ENCODE measurements around the gene RAD18.
A peak's percentile ranks its signal among the peaks of the same experiment; 100 is the strongest.

RAD18 gene

DNA sequence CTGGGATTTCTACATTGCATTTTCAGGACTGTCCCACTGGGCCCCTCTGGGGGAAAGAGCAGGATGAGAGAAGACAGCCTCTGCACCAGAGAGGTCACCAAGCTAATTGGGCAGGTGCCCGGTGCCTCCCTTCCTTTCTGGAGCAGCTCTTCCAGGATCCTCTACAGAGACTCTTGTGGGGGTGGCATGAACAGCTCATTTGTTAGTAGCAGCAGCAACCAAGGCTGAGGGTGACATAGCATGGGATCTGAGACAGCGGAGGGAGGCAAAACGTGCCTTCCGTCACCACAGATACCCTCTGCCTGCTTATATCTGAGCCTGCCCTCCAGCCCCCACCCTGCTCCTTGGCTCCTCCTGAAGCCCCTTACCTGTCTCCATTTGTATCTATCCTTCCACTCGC is 110.8 kb downstream of the RAD18 start:
- peak overlapping the region; percentile 11 for H2BK120ac ChIP-seq (ENCODE audit: low read depth, low read length)
- no peaks in the 10 kb centered on the region for H3K9me3 ChIP-seq (ENCODE audit: control insufficient read depth, low read length)
- peak overlapping the region; percentile 49 for H2BK15ac ChIP-seq (ENCODE audit: low read depth, poor library complexity, severe bottlenecking)
- peaks cover 0 to 9% of the 10 kb centered on the region in 2 experiments for H3K36me3 ChIP-seq (ENCODE audit: control insufficient read depth in 1 of 2, insufficient read depth in 2 of 2, low read depth in 1 of 2, low read length in 2 of 2)
- peak overlapping the region; percentile 7 to 41 for H3K18ac ChIP-seq (ENCODE audit: low read depth in 1 of 2, low read length in 2 of 2)
- H3K27ac ChIP-seq (ENCODE audit: low read length, poor library complexity, severe bottlenecking) = peak overlapping the region; percentile 6
- H4K91ac ChIP-seq (ENCODE audit: low read length) = peak overlapping the region; percentile 90
- 94% methylated on average over 4 of the region's 5 CpGs for WGBS
- no peak overlapping the region for H3K4me3 ChIP-seq (ENCODE audit: insufficient read depth in 1 of 2, low read depth in 1 of 2, low read length in 2 of 2)
- peak overlapping the region; percentile 46 for H2BK5ac ChIP-seq (ENCODE audit: low read depth, low read length, poor library complexity, severe bottlenecking)
- H2AFZ ChIP-seq (ENCODE audit: low read depth, low read length) = no peak overlapping the region
- no peak overlapping the region for H3K9ac ChIP-seq (ENCODE audit: low read length)
- no peak for DNase-seq
- no peak overlapping the region for H3K4me2 ChIP-seq (ENCODE audit: low read length, poor library complexity, severe bottlenecking)
- no peaks in the 10 kb centered on the region for H3K27me3 ChIP-seq (ENCODE audit: control insufficient read depth in 1 of 2, insufficient read depth in 1 of 2, low read length in 2 of 2)
- H3K23ac ChIP-seq (ENCODE audit: low read length in 2 of 2) = no peak overlapping the region
- H3K4me1 ChIP-seq (ENCODE audit: control insufficient read depth, insufficient read depth, low read depth, low read length) = peaks cover 28% of the 10 kb centered on the region
- peak overlapping the region; percentile 75 to 89 for H2BK12ac ChIP-seq (ENCODE audit: low read length in 2 of 2)
- H3K79me1 ChIP-seq (replicated peaks; ENCODE audit: low read length, poor library complexity, severe bottlenecking) = no peaks in the 10 kb centered on the region
- peak overlapping the region; percentile 99 for H2AK5ac ChIP-seq (ENCODE audit: low read length, severe bottlenecking)
- H3K4ac ChIP-seq (ENCODE audit: low read depth in 1 of 2, low read length in 2 of 2) = peak overlapping the region; percentile 2 to 34
- H3K14ac ChIP-seq (ENCODE audit: low read length in 2 of 2) = no peak overlapping the region
- H4K8ac ChIP-seq (ENCODE audit: low read length) = peak overlapping the region; percentile 67

DNA sequence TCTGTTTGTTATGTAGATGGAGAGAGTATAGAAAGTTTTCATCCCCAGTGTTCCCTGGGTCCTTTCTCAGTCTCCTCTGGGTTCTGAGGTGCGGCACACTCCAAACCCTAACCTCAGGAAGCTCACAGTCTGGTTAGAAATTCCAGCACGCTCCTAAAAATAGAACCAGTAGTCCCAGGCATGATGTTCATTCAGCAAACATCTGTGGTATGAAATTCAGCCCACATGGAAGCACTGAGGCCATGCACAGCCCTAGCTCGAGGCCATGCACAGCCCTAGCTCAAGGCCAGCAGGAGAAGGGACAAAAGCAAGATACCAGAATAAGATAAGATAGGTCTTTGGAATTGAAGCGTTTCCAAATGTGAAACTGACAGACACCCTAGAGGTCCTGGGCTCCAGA is 111.6 kb downstream of the RAD18 start:
- Histone ChIP-seq H2BK5ac (ENCODE audit: low read depth, low read length, poor library complexity, severe bottlenecking) (no peak overlapping the region), H2AK5ac (ENCODE audit: low read length, severe bottlenecking) (peak overlapping the region; percentile 99), H3K4ac (ENCODE audit: low read depth in 1 of 2, low read length in 2 of 2) (peak overlapping the region in 1 of 2 experiments; percentile 32), H3K79me1 (replicated peaks; ENCODE audit: low read length, poor library complexity, severe bottlenecking) (no peaks in the 10 kb centered on the region), H2BK15ac (ENCODE audit: low read depth, poor library complexity, severe bottlenecking) (no peak overlapping the region), H3K23ac (ENCODE audit: low read length in 2 of 2) (no peak overlapping the region), H3K36me3 (ENCODE audit: control insufficient read depth in 1 of 2, insufficient read depth in 2 of 2, low read depth in 1 of 2, low read length in 2 of 2) (peaks cover 0 to 9% of the 10 kb centered on the region in 2 experiments), H3K9me3 (ENCODE audit: control insufficient read depth, low read length) (no peaks in the 10 kb centered on the region), H3K4me2 (ENCODE audit: low read length, poor library complexity, severe bottlenecking) (no peak overlapping the region), H2BK120ac (ENCODE audit: low read depth, low read length) (no peak overlapping the region), H3K14ac (ENCODE audit: low read length in 2 of 2) (no peak overlapping the region), H2AFZ (ENCODE audit: low read depth, low read length) (no peak overlapping the region), H3K4me3 (ENCODE audit: insufficient read depth in 1 of 2, low read depth in 1 of 2, low read length in 2 of 2) (no peak overlapping the region), H4K8ac (ENCODE audit: low read length) (no peak overlapping the region), H3K9ac (ENCODE audit: low read length) (no peak overlapping the region), H3K18ac (ENCODE audit: low read depth in 1 of 2, low read length in 2 of 2) (peak overlapping the region in 1 of 2 experiments; percentile 41), H2BK12ac (ENCODE audit: low read length in 2 of 2) (peak overlapping the region in 1 of 2 experiments; percentile 15), H3K4me1 (ENCODE audit: control insufficient read depth, insufficient read depth, low read depth, low read length) (peaks cover 28% of the 10 kb centered on the region), H3K27me3 (ENCODE audit: control insufficient read depth in 1 of 2, insufficient read depth in 1 of 2, low read length in 2 of 2) (no peaks in the 10 kb centered on the region), H4K91ac (ENCODE audit: low read length) (no peak overlapping the region), H3K27ac (ENCODE audit: low read length, poor library complexity, severe bottlenecking) (peak overlapping the region; percentile 79)
- 1% methylated on average over 3 of the region's 4 CpGs for WGBS
- peak; percentile 92 for DNase-seq

DNA sequence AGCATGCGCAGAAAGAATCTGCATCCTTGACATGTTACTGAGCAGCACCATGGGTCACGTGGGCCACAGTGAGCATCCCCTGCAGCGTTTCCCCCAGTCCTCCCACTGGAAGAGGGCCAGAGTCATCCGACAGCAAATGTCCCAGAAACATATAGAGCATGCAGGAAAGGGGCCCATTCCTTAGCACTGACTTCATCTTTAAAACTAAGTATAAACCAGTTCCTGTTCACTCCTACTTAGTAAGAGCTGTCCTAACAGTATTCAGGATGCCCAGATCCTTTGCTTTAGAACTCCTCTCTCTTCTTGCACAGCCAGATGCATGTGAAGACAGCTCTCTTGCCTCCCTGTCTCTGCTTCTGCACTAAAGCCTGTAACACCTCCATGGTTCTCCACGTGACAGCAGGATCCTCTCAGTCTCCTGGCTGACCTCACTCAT is 114.6 kb downstream of the RAD18 start:
- Histone ChIP-seq H2BK5ac (ENCODE audit: low read depth, low read length, poor library complexity, severe bottlenecking) (peak overlapping the region; percentile 75), H3K14ac (ENCODE audit: low read length in 2 of 2) (no peak overlapping the region), H3K9me3 (ENCODE audit: control insufficient read depth, low read length) (no peaks in the 10 kb centered on the region), H3K4ac (ENCODE audit: low read depth in 1 of 2, low read length in 2 of 2) (no peak overlapping the region), H4K91ac (ENCODE audit: low read length) (peak overlapping the region; percentile 31), H3K36me3 (ENCODE audit: control insufficient read depth in 1 of 2, insufficient read depth in 2 of 2, low read depth in 1 of 2, low read length in 2 of 2) (no peaks in the 10 kb centered on the region), H3K27me3 (ENCODE audit: control insufficient read depth in 1 of 2, insufficient read depth in 1 of 2, low read length in 2 of 2) (no peaks in the 10 kb centered on the region), H3K23ac (ENCODE audit: low read length in 2 of 2) (no peak overlapping the region), H2BK15ac (ENCODE audit: low read depth, poor library complexity, severe bottlenecking) (no peak overlapping the region), H2AFZ (ENCODE audit: low read depth, low read length) (no peak overlapping the region), H3K4me3 (ENCODE audit: insufficient read depth in 1 of 2, low read depth in 1 of 2, low read length in 2 of 2) (no peak overlapping the region), H3K79me1 (replicated peaks; ENCODE audit: low read length, poor library complexity, severe bottlenecking) (peaks cover 2% of the 10 kb centered on the region), H2BK120ac (ENCODE audit: low read depth, low read length) (peak overlapping the region; percentile 61), H3K4me2 (ENCODE audit: low read length, poor library complexity, severe bottlenecking) (no peak overlapping the region), H4K8ac (ENCODE audit: low read length) (peak overlapping the region; percentile 87), H2BK12ac (ENCODE audit: low read length in 2 of 2) (peak overlapping the region in 1 of 2 experiments; percentile 28), H3K9ac (ENCODE audit: low read length) (no peak overlapping the region), H3K27ac (ENCODE audit: low read length, poor library complexity, severe bottlenecking) (peak overlapping the region; percentile 96), H3K4me1 (ENCODE audit: control insufficient read depth, insufficient read depth, low read depth, low read length) (peaks cover 26% of the 10 kb centered on the region), H3K18ac (ENCODE audit: low read depth in 1 of 2, low read length in 2 of 2) (peak overlapping the region in 1 of 2 experiments; percentile 52), H2AK5ac (ENCODE audit: low read length, severe bottlenecking) (peak overlapping the region; percentile 75)
- peak; percentile 85 for DNase-seq
- 12% methylated on average over 5 of the region's 5 CpGs for WGBS

DNA sequence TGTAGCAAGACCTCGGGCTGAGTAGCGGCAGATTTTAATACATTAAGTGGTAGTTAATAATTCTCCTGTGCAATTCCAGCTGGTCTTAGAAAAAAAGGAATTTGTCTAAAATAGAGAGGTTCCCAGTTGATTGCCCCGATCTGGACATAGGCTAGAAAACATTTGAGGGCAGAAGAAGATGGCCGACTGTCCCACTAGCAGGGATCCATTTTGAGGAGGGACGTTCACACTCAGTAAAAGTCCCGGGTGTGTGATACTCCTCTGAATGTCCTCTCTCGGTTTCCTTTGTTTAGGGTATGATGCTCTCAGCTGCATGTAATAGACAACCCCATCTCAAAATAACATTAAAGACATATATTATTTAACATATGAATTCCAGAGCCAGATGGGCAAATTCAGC is 116.0 kb downstream of the RAD18 start:
- H2BK15ac ChIP-seq (ENCODE audit: low read depth, poor library complexity, severe bottlenecking) = peak overlapping the region; percentile 64
- peak overlapping the region; percentile 88 for H2AK5ac ChIP-seq (ENCODE audit: low read length, severe bottlenecking)
- no peak overlapping the region for H2BK5ac ChIP-seq (ENCODE audit: low read depth, low read length, poor library complexity, severe bottlenecking)
- no peak overlapping the region for H4K91ac ChIP-seq (ENCODE audit: low read length)
- H3K18ac ChIP-seq (ENCODE audit: low read depth in 1 of 2, low read length in 2 of 2) = no peak overlapping the region
- H3K27ac ChIP-seq (ENCODE audit: low read length, poor library complexity, severe bottlenecking) = peak overlapping the region; percentile 70
- no peak overlapping the region for H3K4me2 ChIP-seq (ENCODE audit: low read length, poor library complexity, severe bottlenecking)
- H3K4me1 ChIP-seq (ENCODE audit: control insufficient read depth, insufficient read depth, low read depth, low read length) = peaks cover 21% of the 10 kb centered on the region
- no peaks in the 10 kb centered on the region for H3K9me3 ChIP-seq (ENCODE audit: control insufficient read depth, low read length)
- no peak overlapping the region for H4K8ac ChIP-seq (ENCODE audit: low read length)
- DNase-seq = no peak
- H2BK12ac ChIP-seq (ENCODE audit: low read length in 2 of 2) = no peak overlapping the region
- H2AFZ ChIP-seq (ENCODE audit: low read depth, low read length) = no peak overlapping the region
- no peak overlapping the region for H3K9ac ChIP-seq (ENCODE audit: low read length)
- H3K14ac ChIP-seq (ENCODE audit: low read length in 2 of 2) = no peak overlapping the region
- H3K36me3 ChIP-seq (ENCODE audit: control insufficient read depth in 1 of 2, insufficient read depth in 2 of 2, low read depth in 1 of 2, low read length in 2 of 2) = no peaks in the 10 kb centered on the region
- H3K27me3 ChIP-seq (ENCODE audit: control insufficient read depth in 1 of 2, insufficient read depth in 1 of 2, low read length in 2 of 2) = peaks cover 0 to 3% of the 10 kb centered on the region in 2 experiments
- H3K23ac ChIP-seq (ENCODE audit: low read length in 2 of 2) = no peak overlapping the region
- no peak overlapping the region for H3K4ac ChIP-seq (ENCODE audit: low read depth in 1 of 2, low read length in 2 of 2)
- peaks cover 2% of the 10 kb centered on the region for H3K79me1 ChIP-seq (replicated peaks; ENCODE audit: low read length, poor library complexity, severe bottlenecking)
- H2BK120ac ChIP-seq (ENCODE audit: low read depth, low read length) = no peak overlapping the region
- H3K4me3 ChIP-seq (ENCODE audit: insufficient read depth in 1 of 2, low read depth in 1 of 2, low read length in 2 of 2) = no peak overlapping the region
- WGBS = 92% methylated on average over 5 of the region's 7 CpGs

Data from mesenchymal stem cell (in vitro differentiated cells and primary cell).